HG03108 (cell line): Measurements from ENCODE around the gene TNNT3.
"Not testable (repeated sequence)": the region's sequence is repeated elsewhere in the genome, so short reads cannot be mapped to it uniquely, and the experiment has no call there.

Experiments used
- ATAC-seq: cut with Tn5 transposase; IDR thresholded peaks from one replicate; pipeline ENCODE4 v1.9.1; 2021; ENCODE audit warnings: moderate library complexity; ENCODE audit not compliant: unreplicated experiment

The TNNT3 gene

GRCh38 chr11:1880746-1881441, 38.6 kb upstream of the TNNT3 start:
- no peak for ATAC-seq

GRCh38 chr11:1881442-1882264, 37.9 kb upstream of the TNNT3 start:
- no peak for ATAC-seq

GRCh38 chr11:1882265-1883238, 37.0 kb upstream of the TNNT3 start:
- ATAC-seq: peak; percentile 50

- no peak for ATAC-seq
Observed at GRCh38 chr11:1883346-1884302, 35.9 kb upstream of the TNNT3 start.

GRCh38 chr11:1884303-1884700, 35.2 kb upstream of the TNNT3 start:
- ATAC-seq: no peak

GRCh38 chr11:1886551-1886950, 33.0 kb upstream of the TNNT3 start:
- not testable (repeated sequence) for ATAC-seq

GRCh38 chr11:1887451-1888346, 31.8 kb upstream of the TNNT3 start:
- ATAC-seq: no peak

GRCh38 chr11:1888347-1888753, 31.2 kb upstream of the TNNT3 start:
- no peak for ATAC-seq

GRCh38 chr11:1888811-1889210, 30.7 kb upstream of the TNNT3 start:
- no peak for ATAC-seq

- ATAC-seq: no peak
Observed at GRCh38 chr11:1889224-1889930, 30.1 kb upstream of the TNNT3 start.

- no peak for ATAC-seq
Observed at GRCh38 chr11:1889941-1890855, 29.3 kb upstream of the TNNT3 start.

- no peak for ATAC-seq
Observed at GRCh38 chr11:1890856-1891830, 28.4 kb upstream of the TNNT3 start.

- no peak for ATAC-seq
Observed at GRCh38 chr11:1891831-1892115, 27.7 kb upstream of the TNNT3 start, which contains the start of gene PRR33. TSS of gene PRR33 (minus strand) at chr11:1891895. CDS start at chr11:1890584, 1,311 bp downstream.

GRCh38 chr11:1892116-1892515, 27.4 kb upstream of the TNNT3 start:
- no peak for ATAC-seq

GRCh38 chr11:1892558-1892957, 26.9 kb upstream of the TNNT3 start:
- no peak for ATAC-seq
